BLaER1 treated with 17β-estradiol and CSF1 and Interleukin-3, amounts not matched to agents 10 nM and 100 nM (cell line): ENCODE data around the gene AMOT.

Experiments
- H3K27ac ChIP-seq, 11 experiments: shearing (Covaris generic); formaldehyde crosslinking; 2 replicates each; pipeline ENCODE4 v1.8.1; 2022
- H3K27me3 ChIP-seq, 11 experiments: shearing (Covaris generic); formaldehyde crosslinking; 2 replicates each; pipeline ENCODE4 v1.8.1; 2022
- H3K36me3 ChIP-seq, 11 experiments: shearing (Covaris generic); formaldehyde crosslinking; 2 replicates each; pipeline ENCODE4 v1.8.1; 2022
- H3K4me1 ChIP-seq, 10 experiments: shearing (Covaris generic); formaldehyde crosslinking; 2 replicates each; pipeline ENCODE4 v1.8.1; 2022
- H3K4me2 ChIP-seq, 11 experiments: shearing (Covaris generic); formaldehyde crosslinking; 2 replicates each; pipeline ENCODE4 v1.8.1; 2022
- H3K4me3 ChIP-seq, 10 experiments: shearing (Covaris generic); formaldehyde crosslinking; 2 replicates each; pipeline ENCODE4 v1.8.1; 2022
- H3K9ac ChIP-seq, 11 experiments: shearing (Covaris generic); formaldehyde crosslinking; 2 replicates each; pipeline ENCODE4 v1.8.1; 2022
- H3K9me3 ChIP-seq, 11 experiments: shearing (Covaris generic); formaldehyde crosslinking; replicated peaks in 1 of 11; 2 replicates each; pipeline ENCODE4 v1.8.1; 2022
- H4K20me1 ChIP-seq, 11 experiments: shearing (Covaris generic); formaldehyde crosslinking; 2 replicates each; pipeline ENCODE4 v1.8.1; 2022
- Cebpa-rat ChIP-seq, 11 experiments: shearing (Covaris generic); IDR thresholded peaks; 2 replicates each; pipeline ENCODE4 v1.8.1; 2022

The AMOT gene

GRCh38 chrX:112819008-112819640 is 21.5 kb downstream of the AMOT start:
- Histone ChIP-seq H3K4me3 (no peak overlapping the region), H3K9ac (no peak overlapping the region), H3K4me2 (no peak overlapping the region), H3K9me3 (peaks cover 0 to 11% (median 0%) of the 10 kb centered on the region in 11 experiments; a peak in 3 of 22 replicates), H4K20me1 (peaks cover 0 to 13% (median 0%) of the 10 kb centered on the region in 11 experiments; a peak in 5 of 22 replicates), H3K36me3 (peaks cover 0 to 43% (median 20%) of the 10 kb centered on the region in 11 experiments; a peak in 13 of 22 replicates), H3K27ac (no peak overlapping the region), H3K4me1 (peaks cover 0 to 21% (median 11%) of the 10 kb centered on the region in 10 experiments; a peak in 13 of 20 replicates), H3K27me3 (peaks cover 95 to 100% (median 100%) of the 10 kb centered on the region in 11 experiments)
- TF ChIP-seq Cebpa-rat (IDR thresholded peaks at IDR 0.05): no peak

- TF ChIP-seq Cebpa-rat (IDR thresholded peaks at IDR 0.05): no peak
- H3K27ac ChIP-seq: no peak overlapping the region
- H3K9ac ChIP-seq: no peak overlapping the region
- peaks cover 0 to 13% (median 0%) of the 10 kb centered on the region in 11 experiments; a peak in 5 of 22 replicates for H4K20me1 ChIP-seq
- H3K36me3 ChIP-seq: peaks cover 0 to 48% (median 20%) of the 10 kb centered on the region in 11 experiments; a peak in 14 of 22 replicates
- H3K4me1 ChIP-seq: peaks cover 0 to 21% (median 11%) of the 10 kb centered on the region in 10 experiments; a peak in 13 of 20 replicates
- H3K4me3 ChIP-seq: no peak overlapping the region
- H3K9me3 ChIP-seq: peaks cover 0 to 11% (median 0%) of the 10 kb centered on the region in 11 experiments; a peak in 4 of 22 replicates
- H3K4me2 ChIP-seq: no peak overlapping the region
- H3K27me3 ChIP-seq: peaks cover 97 to 100% (median 100%) of the 10 kb centered on the region in 11 experiments
These were observed 22.3 kb downstream of the AMOT start for GRCh38 chrX:112818114-112819007.

- Histone ChIP-seq H3K36me3 (peaks cover 0 to 49% (median 18%) of the 10 kb centered on the region in 11 experiments; a peak in 13 of 22 replicates), H3K9ac (no peak overlapping the region), H3K4me2 (no peak overlapping the region), H3K4me3 (no peak overlapping the region), H3K9me3 (no peaks in the 10 kb centered on the region; a peak in 1 of 22 replicates), H3K4me1 (peaks cover 0 to 21% (median 11%) of the 10 kb centered on the region in 10 experiments; a peak in 13 of 20 replicates), H3K27ac (no peak overlapping the region), H4K20me1 (peaks cover 0 to 15% (median 0%) of the 10 kb centered on the region in 11 experiments; a peak in 7 of 22 replicates), H3K27me3 (peaks cover 97 to 100% (median 100%) of the 10 kb centered on the region in 11 experiments)
- no peak for TF ChIP-seq Cebpa-rat (IDR thresholded peaks at IDR 0.05)
These were observed 23.7 kb downstream of the AMOT start for GRCh38 chrX:112816908-112817307.

GRCh38 chrX:112814496-112814895 is 26.1 kb downstream of the AMOT start:
- Histone ChIP-seq H3K9ac (no peak overlapping the region), H3K4me3 (no peak overlapping the region), H3K4me2 (no peak overlapping the region), H3K27me3 (peaks cover 98 to 100% (median 100%) of the 10 kb centered on the region in 11 experiments), H3K4me1 (no peaks in the 10 kb centered on the region), H3K27ac (no peak overlapping the region), H3K36me3 (peaks cover 0 to 71% (median 21%) of the 10 kb centered on the region in 11 experiments; a peak in 14 of 22 replicates), H4K20me1 (peaks cover 0 to 13% (median 0%) of the 10 kb centered on the region in 11 experiments; a peak in 6 of 22 replicates), H3K9me3 (no peaks in the 10 kb centered on the region; a peak in 1 of 22 replicates)
- TF ChIP-seq Cebpa-rat (IDR thresholded peaks at IDR 0.05): no peak

- Histone ChIP-seq H3K27ac (no peak overlapping the region), H3K27me3 (peaks cover 99 to 100% (median 100%) of the 10 kb centered on the region in 11 experiments), H3K36me3 (peaks cover 0 to 88% (median 27%) of the 10 kb centered on the region in 11 experiments; a peak in 14 of 22 replicates), H3K4me3 (no peak overlapping the region), H3K4me2 (no peak overlapping the region), H4K20me1 (peaks cover 0 to 8% (median 0%) of the 10 kb centered on the region in 11 experiments; a peak in 4 of 22 replicates), H3K4me1 (no peaks in the 10 kb centered on the region), H3K9ac (no peak overlapping the region), H3K9me3 (no peaks in the 10 kb centered on the region; a peak in 1 of 22 replicates)
- no peak for TF ChIP-seq Cebpa-rat (IDR thresholded peaks at IDR 0.05)
These were observed 27.9 kb downstream of the AMOT start for GRCh38 chrX:112812741-112813140.

- no peaks in the 10 kb centered on the region; a peak in 1 of 22 replicates for H3K9me3 ChIP-seq
- H3K4me3 ChIP-seq: no peak overlapping the region
- H3K4me2 ChIP-seq: no peak overlapping the region
- H4K20me1 ChIP-seq: peaks cover 0 to 8% (median 0%) of the 10 kb centered on the region in 11 experiments; a peak in 4 of 22 replicates
- no peaks in the 10 kb centered on the region for H3K4me1 ChIP-seq
- H3K27me3 ChIP-seq: peaks cover 93 to 100% (median 99%) of the 10 kb centered on the region in 11 experiments
- peaks cover 0 to 84% (median 20%) of the 10 kb centered on the region in 11 experiments; a peak in 14 of 22 replicates for H3K36me3 ChIP-seq
- no peak overlapping the region for H3K9ac ChIP-seq
- TF ChIP-seq Cebpa-rat (IDR thresholded peaks at IDR 0.05): no peak
- H3K27ac ChIP-seq: no peak overlapping the region
These were observed 31.9 kb downstream of the AMOT start for GRCh38 chrX:112808651-112809195.

GRCh38 chrX:112808007-112808406 is 32.6 kb downstream of the AMOT start:
- H3K36me3 ChIP-seq: peaks cover 0 to 84% (median 25%) of the 10 kb centered on the region in 11 experiments; a peak in 14 of 22 replicates
- peaks cover 0 to 8% (median 0%) of the 10 kb centered on the region in 11 experiments; a peak in 4 of 22 replicates for H4K20me1 ChIP-seq
- no peak for TF ChIP-seq Cebpa-rat (IDR thresholded peaks at IDR 0.05)
- H3K4me2 ChIP-seq: no peak overlapping the region
- no peak overlapping the region for H3K9ac ChIP-seq
- H3K27me3 ChIP-seq: peaks cover 93 to 100% (median 99%) of the 10 kb centered on the region in 11 experiments
- no peaks in the 10 kb centered on the region for H3K9me3 ChIP-seq
- H3K4me1 ChIP-seq: no peaks in the 10 kb centered on the region
- H3K4me3 ChIP-seq: no peak overlapping the region
- H3K27ac ChIP-seq: no peak overlapping the region

- Histone ChIP-seq H3K4me1 (no peaks in the 10 kb centered on the region), H3K9me3 (peaks cover 0 to 11% (median 7%) of the 10 kb centered on the region in 11 experiments; a peak in 7 of 22 replicates), H3K9ac (no peak overlapping the region), H3K4me3 (no peak overlapping the region), H3K4me2 (no peak overlapping the region), H3K36me3 (peaks cover 0 to 84% (median 33%) of the 10 kb centered on the region in 11 experiments; a peak in 13 of 22 replicates), H3K27me3 (peaks cover 93 to 100% (median 99%) of the 10 kb centered on the region in 11 experiments), H3K27ac (no peak overlapping the region), H4K20me1 (peaks cover 0 to 2% (median 0%) of the 10 kb centered on the region in 11 experiments; a peak in 2 of 22 replicates)
- TF ChIP-seq Cebpa-rat (IDR thresholded peaks at IDR 0.05): no peak
These were observed 37.6 kb downstream of the AMOT start for GRCh38 chrX:112803060-112803459.
